ENCODE measurements around the gene ATXN1. TPM values are rescaled to one million over a fixed set of nuclear protein-coding genes. Genes with fewer than 3 reads are reported as not detected.

ATXN1 gene
- polyA plus RNA-seq, 1 of the 3 experiments (the other 2 are of a cell fraction) = 7.9 TPM

GRCh38 chr6:16766043-16766536, 4.8 kb upstream of the ATXN1 start (continued):
- peak; percentile 32; the same call in 1 of the 2 replicates for TF ChIP-seq MAX (IDR thresholded peaks at IDR 0.05; ENCODE audit: low read depth)
- 0 out of 2 replicates have a peak, but pooled peaks have one; percentile 47 for TF ChIP-seq MEF2A (IDR thresholded peaks at IDR 0.05; ENCODE audit: borderline replicate concordance, low read depth)
- TF ChIP-seq CHD2 (IDR thresholded peaks at IDR 0.05; ENCODE audit: low read length, partially characterized antibody) = no peak
- TF ChIP-seq USF1 (IDR thresholded peaks at IDR 0.05; ENCODE audit: borderline replicate concordance, low read depth) = no peak
- no peak for TF ChIP-seq YY1 (IDR thresholded peaks at IDR 0.05; ENCODE audit: low read depth)
- TF ChIP-seq PBX3 (IDR thresholded peaks at IDR 0.05) = peak; percentile 68
- TF ChIP-seq GABPA (IDR thresholded peaks at IDR 0.05; ENCODE audit: low read depth) = no peak
- TF ChIP-seq NFIC (IDR thresholded peaks at IDR 0.05; ENCODE audit: borderline replicate concordance) = peak; percentile 68

GRCh38 chr6:16765235-16765634, 4.0 kb upstream of the ATXN1 start:
- no peaks in the 10 kb centered on the region for H3K27me3 ChIP-seq (ENCODE audit: insufficient read depth)
- no peaks in the 10 kb centered on the region for H3K9me3 ChIP-seq
- H3K27ac ChIP-seq (ENCODE audit: low read depth in 2 of 2, low read length in 1 of 2) = peak overlapping the region; percentile 44 to 90; a peak in 3 of 4 replicates
- no peak overlapping the region for H3K4me3 ChIP-seq (ENCODE audit: low read depth in 2 of 2, low read length in 1 of 2)
- POLR2A ChIA-PET = no interaction called here
- CTCF ChIA-PET = interaction anchor here (0.7 to 4.1 kb wide), 3 partner anchors 40 to 321 kb away, joined by 3 to 48 read pairs (median 8); no protein-coding TSS in a partner anchor
- TF ChIP-seq RAD21 (IDR thresholded peaks at IDR 0.05; ENCODE audit: low read length) (no peak), IRF3 (IDR thresholded peaks at IDR 0.05; ENCODE audit: low read depth, low read length) (no peak), JUND (IDR thresholded peaks at IDR 0.05) (no peak), TCF12 (IDR thresholded peaks at IDR 0.05) (no peak), RFX5 (IDR thresholded peaks at IDR 0.05; ENCODE audit: low read length) (no peak), NRF1 (IDR thresholded peaks at IDR 0.05; ENCODE audit: low read depth, low read length) (no peak), RCOR1 (IDR thresholded peaks at IDR 0.05; ENCODE audit: low read length) (no peak), MEF2A (IDR thresholded peaks at IDR 0.05; ENCODE audit: borderline replicate concordance, low read depth) (no peak), RXRA (IDR thresholded peaks at IDR 0.05; ENCODE audit: borderline replicate concordance, low read depth) (no peak), PBX3 (IDR thresholded peaks at IDR 0.05) (no peak)
- no peaks in the 10 kb centered on the region for H3K36me3 ChIP-seq (replicated peaks in 1 of 2; ENCODE audit: control insufficient read depth in 1 of 2, insufficient read depth in 2 of 2, low read length in 1 of 2)
- H3K9me2 ChIP-seq = no peaks in the 10 kb centered on the region
- H4K20me1 ChIP-seq (ENCODE audit: insufficient read depth) = no peaks in the 10 kb centered on the region
- WGBS (ENCODE audit: low lambda C conversion rate) = 89% methylated on average over 3 of the region's 3 CpGs
- no peak overlapping the region for H3K9ac ChIP-seq
- peaks cover 66% of the 10 kb centered on the region for H3F3A ChIP-seq (replicated peaks; ENCODE audit: insufficient read depth)
- peaks cover 7 to 39% of the 10 kb centered on the region in 2 experiments for H3K4me1 ChIP-seq (ENCODE audit: control insufficient read depth in 1 of 2, insufficient read depth in 2 of 2, low read depth in 1 of 2, low read length in 1 of 2)
- no peak overlapping the region for H2AFZ ChIP-seq (ENCODE audit: low read depth)
- peak overlapping the region; percentile 89; the same call in 1 of the 2 replicates for H3K4me2 ChIP-seq
- peaks cover 37% of the 10 kb centered on the region for H3K79me2 ChIP-seq (ENCODE audit: insufficient read depth)
- DNase-seq = no peak

Measured in SK-N-SH (cell line).